GM23338 (cell line): ENCODE data around the gene GRK7.

Experiments used
- CREB1 ChIP-seq: fragments of 250-450 bp; sonication (Bioruptor Pico); IDR thresholded peaks from 2 replicates; pipeline ENCODE4 v1.5.0; 2020; ENCODE audit warnings: low read depth, mild to moderate bottlenecking, moderate library complexity
- EZH2 ChIP-seq: fragments of 200-600 bp; sonication (generic); IDR thresholded peaks from one replicate; pipeline ENCODE4 v1.8.0; 2017; ENCODE audit warnings: antibody characterized with exemption, mild to moderate bottlenecking, low read depth; ENCODE audit not compliant: unreplicated experiment
- EZH2phosphoT487 ChIP-seq: fragments of 200-600 bp; sonication (generic); IDR thresholded peaks from one replicate; pipeline ENCODE4 v1.8.1; 2018; ENCODE audit warnings: antibody characterized with exemption; ENCODE audit not compliant: unreplicated experiment
- NANOG ChIP-seq: IDR thresholded peaks from 2 replicates; pipeline ENCODE4 v1.6.1; 2016; ENCODE audit warnings: antibody characterized with exemption, borderline replicate concordance
- POLR2AphosphoS5 ChIP-seq: IDR thresholded peaks from 2 replicates; pipeline ENCODE4 v1.6.1; 2016; ENCODE audit warnings: antibody characterized with exemption, low read depth
- ZNF114 ChIP-seq: fragments of 250-450 bp; sonication (Bioruptor Pico); IDR thresholded peaks from 2 replicates; pipeline ENCODE4 v1.5.0; 2020; ENCODE audit warnings: mild to moderate bottlenecking, moderate library complexity
- ZNF331 ChIP-seq: fragments of 250-450 bp; sonication (Bioruptor Pico); IDR thresholded peaks from 2 replicates; pipeline ENCODE4 v1.5.0; 2020; ENCODE audit warnings: low read depth, mild to moderate bottlenecking, moderate library complexity
- TF ChIP-seq, protein P1 (sequence below): IDR thresholded peaks from one replicate; pipeline ENCODE4 v1.6.1; 2018; ENCODE audit warnings: antibody characterized with exemption; ENCODE audit not compliant: unreplicated experiment
- TF ChIP-seq, protein P2 (sequence below), 2 experiments: fragments of 200-600 bp in 1 of 2; sonication (generic) in 1 of 2; conservative IDR thresholded peaks; 2 replicates each; pipeline versions ENCODE4 v1.5.1 to v1.6.1; 2016 to 2017; ENCODE audit warnings: antibody characterized with exemption in 2 of 2, low read depth in 2 of 2, mild to moderate bottlenecking in 2 of 2, moderate library complexity in 1 of 2
- TF ChIP-seq, protein P3 (sequence below): fragments of 250-450 bp; sonication (Bioruptor Pico); IDR thresholded peaks from 2 replicates; pipeline ENCODE4 v1.5.0; 2020; ENCODE audit warnings: mild to moderate bottlenecking, moderate library complexity

DNA sequence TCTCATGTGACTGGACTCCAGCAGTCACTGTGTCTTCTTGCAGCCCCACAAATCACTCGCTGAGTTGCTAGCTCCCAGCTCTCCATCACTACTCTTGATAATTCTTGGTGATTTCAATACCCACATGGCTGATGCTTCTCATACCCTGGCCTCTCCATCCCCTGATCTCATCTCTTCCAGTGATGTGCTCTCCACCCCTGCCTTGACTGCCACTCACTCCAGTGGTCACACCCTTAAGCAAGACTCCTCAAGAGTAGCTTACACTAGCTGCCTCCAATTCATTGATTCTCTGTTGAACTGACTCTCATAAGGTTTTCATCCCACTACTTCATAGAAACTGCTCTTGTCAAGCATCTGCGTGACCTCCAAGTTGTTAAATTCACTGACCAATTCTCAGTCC lies 837 bp downstream of the GRK7 start:
- TF ChIP-seq, protein P1, sequence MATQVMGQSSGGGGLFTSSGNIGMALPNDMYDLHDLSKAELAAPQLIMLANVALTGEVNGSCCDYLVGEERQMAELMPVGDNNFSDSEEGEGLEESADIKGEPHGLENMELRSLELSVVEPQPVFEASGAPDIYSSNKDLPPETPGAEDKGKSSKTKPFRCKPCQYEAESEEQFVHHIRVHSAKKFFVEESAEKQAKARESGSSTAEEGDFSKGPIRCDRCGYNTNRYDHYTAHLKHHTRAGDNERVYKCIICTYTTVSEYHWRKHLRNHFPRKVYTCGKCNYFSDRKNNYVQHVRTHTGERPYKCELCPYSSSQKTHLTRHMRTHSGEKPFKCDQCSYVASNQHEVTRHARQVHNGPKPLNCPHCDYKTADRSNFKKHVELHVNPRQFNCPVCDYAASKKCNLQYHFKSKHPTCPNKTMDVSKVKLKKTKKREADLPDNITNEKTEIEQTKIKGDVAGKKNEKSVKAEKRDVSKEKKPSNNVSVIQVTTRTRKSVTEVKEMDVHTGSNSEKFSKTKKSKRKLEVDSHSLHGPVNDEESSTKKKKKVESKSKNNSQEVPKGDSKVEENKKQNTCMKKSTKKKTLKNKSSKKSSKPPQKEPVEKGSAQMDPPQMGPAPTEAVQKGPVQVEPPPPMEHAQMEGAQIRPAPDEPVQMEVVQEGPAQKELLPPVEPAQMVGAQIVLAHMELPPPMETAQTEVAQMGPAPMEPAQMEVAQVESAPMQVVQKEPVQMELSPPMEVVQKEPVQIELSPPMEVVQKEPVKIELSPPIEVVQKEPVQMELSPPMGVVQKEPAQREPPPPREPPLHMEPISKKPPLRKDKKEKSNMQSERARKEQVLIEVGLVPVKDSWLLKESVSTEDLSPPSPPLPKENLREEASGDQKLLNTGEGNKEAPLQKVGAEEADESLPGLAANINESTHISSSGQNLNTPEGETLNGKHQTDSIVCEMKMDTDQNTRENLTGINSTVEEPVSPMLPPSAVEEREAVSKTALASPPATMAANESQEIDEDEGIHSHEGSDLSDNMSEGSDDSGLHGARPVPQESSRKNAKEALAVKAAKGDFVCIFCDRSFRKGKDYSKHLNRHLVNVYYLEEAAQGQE, result no peak
- TF ChIP-seq, protein P2, sequence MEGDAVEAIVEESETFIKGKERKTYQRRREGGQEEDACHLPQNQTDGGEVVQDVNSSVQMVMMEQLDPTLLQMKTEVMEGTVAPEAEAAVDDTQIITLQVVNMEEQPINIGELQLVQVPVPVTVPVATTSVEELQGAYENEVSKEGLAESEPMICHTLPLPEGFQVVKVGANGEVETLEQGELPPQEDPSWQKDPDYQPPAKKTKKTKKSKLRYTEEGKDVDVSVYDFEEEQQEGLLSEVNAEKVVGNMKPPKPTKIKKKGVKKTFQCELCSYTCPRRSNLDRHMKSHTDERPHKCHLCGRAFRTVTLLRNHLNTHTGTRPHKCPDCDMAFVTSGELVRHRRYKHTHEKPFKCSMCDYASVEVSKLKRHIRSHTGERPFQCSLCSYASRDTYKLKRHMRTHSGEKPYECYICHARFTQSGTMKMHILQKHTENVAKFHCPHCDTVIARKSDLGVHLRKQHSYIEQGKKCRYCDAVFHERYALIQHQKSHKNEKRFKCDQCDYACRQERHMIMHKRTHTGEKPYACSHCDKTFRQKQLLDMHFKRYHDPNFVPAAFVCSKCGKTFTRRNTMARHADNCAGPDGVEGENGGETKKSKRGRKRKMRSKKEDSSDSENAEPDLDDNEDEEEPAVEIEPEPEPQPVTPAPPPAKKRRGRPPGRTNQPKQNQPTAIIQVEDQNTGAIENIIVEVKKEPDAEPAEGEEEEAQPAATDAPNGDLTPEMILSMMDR (conservative IDR thresholded peaks at IDR 0.05; ENCODE audit: low read depth in 2 of 2), result no peak
- no peak for TF ChIP-seq ZNF331 (CRISPR knock-in tag)
- TF ChIP-seq POLR2AphosphoS5, result no peak
- no peak for TF ChIP-seq EZH2phosphoT487
- no peak for TF ChIP-seq EZH2
- no peak for TF ChIP-seq CREB1
- no peak for TF ChIP-seq NANOG
- TF ChIP-seq, protein P3, sequence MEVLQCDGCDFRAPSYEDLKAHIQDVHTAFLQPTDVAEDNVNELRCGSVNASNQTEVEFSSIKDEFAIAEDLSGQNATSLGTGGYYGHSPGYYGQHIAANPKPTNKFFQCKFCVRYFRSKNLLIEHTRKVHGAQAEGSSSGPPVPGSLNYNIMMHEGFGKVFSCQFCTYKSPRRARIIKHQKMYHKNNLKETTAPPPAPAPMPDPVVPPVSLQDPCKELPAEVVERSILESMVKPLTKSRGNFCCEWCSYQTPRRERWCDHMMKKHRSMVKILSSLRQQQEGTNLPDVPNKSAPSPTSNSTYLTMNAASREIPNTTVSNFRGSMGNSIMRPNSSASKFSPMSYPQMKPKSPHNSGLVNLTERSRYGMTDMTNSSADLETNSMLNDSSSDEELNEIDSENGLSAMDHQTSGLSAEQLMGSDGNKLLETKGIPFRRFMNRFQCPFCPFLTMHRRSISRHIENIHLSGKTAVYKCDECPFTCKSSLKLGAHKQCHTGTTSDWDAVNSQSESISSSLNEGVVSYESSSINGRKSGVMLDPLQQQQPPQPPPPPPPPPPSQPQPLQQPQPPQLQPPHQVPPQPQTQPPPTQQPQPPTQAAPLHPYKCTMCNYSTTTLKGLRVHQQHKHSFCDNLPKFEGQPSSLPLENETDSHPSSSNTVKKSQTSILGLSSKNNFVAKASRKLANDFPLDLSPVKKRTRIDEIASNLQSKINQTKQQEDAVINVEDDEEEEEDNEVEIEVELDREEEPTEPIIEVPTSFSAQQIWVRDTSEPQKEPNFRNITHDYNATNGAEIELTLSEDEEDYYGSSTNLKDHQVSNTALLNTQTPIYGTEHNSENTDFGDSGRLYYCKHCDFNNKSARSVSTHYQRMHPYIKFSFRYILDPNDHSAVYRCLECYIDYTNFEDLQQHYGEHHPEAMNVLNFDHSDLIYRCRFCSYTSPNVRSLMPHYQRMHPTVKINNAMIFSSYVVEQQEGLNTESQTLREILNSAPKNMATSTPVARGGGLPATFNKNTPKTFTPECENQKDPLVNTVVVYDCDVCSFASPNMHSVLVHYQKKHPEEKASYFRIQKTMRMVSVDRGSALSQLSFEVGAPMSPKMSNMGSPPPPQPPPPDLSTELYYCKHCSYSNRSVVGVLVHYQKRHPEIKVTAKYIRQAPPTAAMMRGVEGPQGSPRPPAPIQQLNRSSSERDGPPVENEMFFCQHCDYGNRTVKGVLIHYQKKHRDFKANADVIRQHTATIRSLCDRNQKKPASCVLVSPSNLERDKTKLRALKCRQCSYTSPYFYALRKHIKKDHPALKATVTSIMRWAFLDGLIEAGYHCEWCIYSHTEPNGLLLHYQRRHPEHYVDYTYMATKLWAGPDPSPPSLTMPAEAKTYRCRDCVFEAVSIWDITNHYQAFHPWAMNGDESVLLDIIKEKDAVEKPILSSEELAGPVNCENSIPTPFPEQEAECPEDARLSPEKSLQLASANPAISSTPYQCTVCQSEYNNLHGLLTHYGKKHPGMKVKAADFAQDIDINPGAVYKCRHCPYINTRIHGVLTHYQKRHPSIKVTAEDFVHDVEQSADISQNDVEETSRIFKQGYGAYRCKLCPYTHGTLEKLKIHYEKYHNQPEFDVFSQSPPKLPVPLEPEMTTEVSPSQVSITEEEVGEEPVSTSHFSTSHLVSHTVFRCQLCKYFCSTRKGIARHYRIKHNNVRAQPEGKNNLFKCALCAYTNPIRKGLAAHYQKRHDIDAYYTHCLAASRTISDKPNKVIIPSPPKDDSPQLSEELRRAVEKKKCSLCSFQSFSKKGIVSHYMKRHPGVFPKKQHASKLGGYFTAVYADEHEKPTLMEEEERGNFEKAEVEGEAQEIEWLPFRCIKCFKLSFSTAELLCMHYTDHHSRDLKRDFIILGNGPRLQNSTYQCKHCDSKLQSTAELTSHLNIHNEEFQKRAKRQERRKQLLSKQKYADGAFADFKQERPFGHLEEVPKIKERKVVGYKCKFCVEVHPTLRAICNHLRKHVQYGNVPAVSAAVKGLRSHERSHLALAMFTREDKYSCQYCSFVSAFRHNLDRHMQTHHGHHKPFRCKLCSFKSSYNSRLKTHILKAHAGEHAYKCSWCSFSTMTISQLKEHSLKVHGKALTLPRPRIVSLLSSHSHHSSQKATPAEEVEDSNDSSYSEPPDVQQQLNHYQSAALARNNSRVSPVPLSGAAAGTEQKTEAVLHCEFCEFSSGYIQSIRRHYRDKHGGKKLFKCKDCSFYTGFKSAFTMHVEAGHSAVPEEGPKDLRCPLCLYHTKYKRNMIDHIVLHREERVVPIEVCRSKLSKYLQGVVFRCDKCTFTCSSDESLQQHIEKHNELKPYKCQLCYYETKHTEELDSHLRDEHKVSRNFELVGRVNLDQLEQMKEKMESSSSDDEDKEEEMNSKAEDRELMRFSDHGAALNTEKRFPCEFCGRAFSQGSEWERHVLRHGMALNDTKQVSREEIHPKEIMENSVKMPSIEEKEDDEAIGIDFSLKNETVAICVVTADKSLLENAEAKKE (CRISPR knock-in tag), result no peak
- no peak for TF ChIP-seq ZNF114 (CRISPR knock-in tag)
